NCI-H1436 (cell line): Measurements from ENCODE around the gene PGC.
A peak's percentile ranks its signal among the peaks of the same experiment; 100 is the strongest.

Source experiments
- DNase-seq: peaks from one replicate; lab custom pipeline; 2025; lab: John Stamatoyannopoulos, UW

Gene PGC

GRCh38 chr6:41746107-41746506 lies 1.1 kb downstream of the PGC start:
- no peak for DNase-seq

- DNase-seq = no peak
Observed at GRCh38 chr6:41744236-41744787, 2.9 kb downstream of the PGC start.

GRCh38 chr6:41743406-41744235 lies 3.6 kb downstream of the PGC start:
- DNase-seq = no peak

GRCh38 chr6:41741625-41742490 lies 5.3 kb downstream of the PGC start:
- no peak for DNase-seq

GRCh38 chr6:41740366-41741162 lies 6.6 kb downstream of the PGC start:
- no peak for DNase-seq

GRCh38 chr6:41739041-41739440 lies 8.2 kb downstream of the PGC start:
- DNase-seq = no peak

GRCh38 chr6:41737591-41738130 lies 9.5 kb downstream of the PGC start:
- DNase-seq = no peak

- no peak for DNase-seq
Observed at GRCh38 chr6:41736800-41737555, 10.2 kb downstream of the PGC start.

- no peak for DNase-seq
Observed at GRCh38 chr6:41736186-41736733, 10.9 kb downstream of the PGC start.

GRCh38 chr6:41735427-41736185 lies 11.6 kb downstream of the PGC start, which contains the start of gene TFEB:
Gene TFEB, minus strand, starts transcription at chr6:41735608. Its CDS starts 44,395 bp downstream, at chr6:41691213.
- peak; percentile 83 for DNase-seq

GRCh38 chr6:41734666-41735426 lies 12.4 kb downstream of the PGC start:
- DNase-seq = peak; percentile 38

GRCh38 chr6:41733707-41734665 lies 13.2 kb downstream of the PGC start:
- peak; percentile 44 for DNase-seq

- no peak for DNase-seq
Observed at GRCh38 chr6:41733360-41733706, 13.9 kb downstream of the PGC start.

GRCh38 chr6:41732591-41733359 lies 14.4 kb downstream of the PGC start:
- DNase-seq = no peak

GRCh38 chr6:41732149-41732548 lies 15.0 kb downstream of the PGC start:
- no peak for DNase-seq

- no peak for DNase-seq
Observed at GRCh38 chr6:41731561-41732086, 15.6 kb downstream of the PGC start.
